Stimulated activated CD4-positive, alpha-beta T cell treated with anti-CD3 and anti-CD28 coated beads, Interleukin-15, amount 100 ng/mL, for 48 hours (primary cell): ENCODE results near the gene IL2RA.
"Not testable (repeated sequence)": the region's sequence is repeated elsewhere in the genome, so short reads cannot be mapped to it uniquely, and the experiment has no call there.

Experiments
- DNase-seq, 2 donors: peaks; one replicate each; pipeline ENCODE4 v3.0.0-alpha.2; 2020; ENCODE audit warnings: low read depth in 2 of 2

The IL2RA gene

GRCh38 chr10:6062101-6062771 lies at the start of gene IL2RA:
Gene IL2RA (minus strand): TSS chr10:6062367. CDS start chr10:6062151, 216 bp downstream.
- DNase-seq: peak; percentile 71

- DNase-seq: no peak
These were observed 48.0 kb upstream of the IL2RA start for GRCh38 chr10:6110136-6110535.

DNA sequence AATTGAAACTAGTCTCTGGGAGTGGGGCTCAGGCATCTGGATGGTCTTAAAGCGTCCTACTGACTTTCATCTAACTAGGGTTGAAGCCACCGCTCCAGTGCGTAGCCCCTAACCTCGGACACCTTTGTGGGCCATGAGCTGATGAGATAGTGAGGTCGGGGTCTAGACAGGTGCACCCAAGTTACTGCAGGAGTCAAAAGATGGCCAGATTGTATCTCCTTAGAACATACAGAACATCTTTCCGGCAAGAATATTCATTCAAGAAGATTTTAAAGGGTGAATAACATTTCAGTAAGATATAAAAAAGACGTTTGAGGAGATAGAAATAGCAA lies 47.2 kb upstream of the IL2RA start:
- no peak for DNase-seq

GRCh38 chr10:6108631-6109443 lies 46.7 kb upstream of the IL2RA start:
- no peak for DNase-seq

GRCh38 chr10:6108072-6108471 lies 45.9 kb upstream of the IL2RA start:
- DNase-seq: no peak

DNA sequence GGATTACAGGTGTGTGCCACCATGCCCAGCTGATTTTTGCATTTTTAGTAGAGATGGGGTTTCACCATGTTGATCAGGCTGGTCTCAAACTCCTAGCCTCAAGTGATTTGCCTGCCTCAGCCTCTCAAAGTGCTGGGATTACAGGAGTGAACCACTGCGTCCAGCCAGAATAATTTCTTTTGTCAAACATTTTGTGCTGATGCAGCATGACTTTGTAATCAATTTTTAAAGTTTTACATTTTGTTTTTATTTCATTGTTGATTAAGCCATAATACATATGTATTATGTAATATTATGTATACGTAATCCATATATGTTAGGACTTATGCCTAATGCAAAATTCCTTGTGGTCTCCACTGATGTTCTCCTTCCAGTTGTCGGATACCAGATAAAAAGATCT lies 45.4 kb upstream of the IL2RA start:
- DNase-seq: not testable (repeated sequence)

- DNase-seq: no peak
These were observed 41.4 kb upstream of the IL2RA start for GRCh38 chr10:6103591-6103990.

GRCh38 chr10:6102128-6102527 lies 40.0 kb upstream of the IL2RA start:
- no peak for DNase-seq

- no peak for DNase-seq
These were observed 39.0 kb upstream of the IL2RA start for GRCh38 chr10:6101181-6101580.

DNA sequence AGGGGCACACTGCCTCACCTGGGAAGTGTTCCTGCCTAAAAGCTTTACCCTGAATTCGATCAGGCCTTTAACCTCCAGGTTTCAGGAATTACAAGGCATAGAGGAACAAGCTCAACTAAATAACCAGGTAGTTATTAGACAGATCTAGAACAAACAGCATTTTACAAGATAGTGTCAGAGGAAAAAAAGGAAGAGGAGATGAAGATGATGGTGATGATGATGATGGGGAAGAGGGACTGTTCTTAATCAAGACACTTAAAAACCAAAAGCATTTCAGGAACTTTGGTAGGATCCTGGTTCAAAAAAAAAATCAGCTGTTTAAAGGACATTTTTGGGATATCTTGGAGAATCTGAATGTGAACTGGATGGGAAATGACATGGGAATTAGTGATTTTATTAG lies 38.2 kb upstream of the IL2RA start:
- DNase-seq: no peak

GRCh38 chr10:6098156-6098555 lies 36.0 kb upstream of the IL2RA start:
- no peak for DNase-seq

DNA sequence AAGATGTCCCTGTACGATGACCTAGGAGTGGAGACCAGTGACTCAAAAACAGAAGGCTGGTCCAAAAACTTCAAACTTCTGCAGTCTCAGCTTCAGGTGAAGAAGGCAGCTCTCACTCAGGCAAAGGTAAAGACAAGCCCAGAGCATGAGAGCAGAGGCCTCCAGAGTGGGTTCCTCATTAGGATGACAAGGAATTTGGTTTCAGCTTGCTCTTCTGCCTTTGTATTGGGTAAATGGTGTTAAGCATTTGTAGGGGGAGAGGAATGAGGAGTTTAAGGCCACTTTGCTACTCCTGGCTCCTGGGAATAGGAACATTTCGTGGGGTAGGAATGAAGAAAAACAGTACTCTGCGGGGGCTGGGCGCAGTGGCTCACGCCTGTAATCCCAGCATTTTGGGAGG lies 34.9 kb upstream of the IL2RA start:
- no peak for DNase-seq

GRCh38 chr10:6095810-6096570 lies 33.8 kb upstream of the IL2RA start:
- no peak for DNase-seq

DNA sequence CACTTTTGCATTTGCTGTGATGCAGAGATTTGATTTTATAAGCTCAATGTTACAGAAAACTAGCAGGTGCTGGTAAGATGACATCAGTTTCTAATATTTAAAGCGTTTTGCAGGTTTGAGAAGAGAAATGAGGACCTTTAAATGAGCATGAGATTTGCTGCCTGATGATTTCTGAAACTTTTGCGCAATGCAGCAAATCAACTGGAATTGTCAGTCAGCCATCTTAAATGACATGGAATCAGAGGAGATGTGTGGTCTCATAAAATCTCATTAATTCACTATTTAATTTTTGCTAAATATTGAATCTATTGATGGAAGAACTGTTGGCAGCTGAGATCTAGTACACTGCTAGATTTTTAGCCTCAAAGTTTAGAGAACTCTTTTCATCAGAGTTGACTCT lies 30.6 kb upstream of the IL2RA start:
- DNase-seq: no peak

- no peak for DNase-seq
These were observed 29.5 kb upstream of the IL2RA start for GRCh38 chr10:6091630-6092029.

DNA sequence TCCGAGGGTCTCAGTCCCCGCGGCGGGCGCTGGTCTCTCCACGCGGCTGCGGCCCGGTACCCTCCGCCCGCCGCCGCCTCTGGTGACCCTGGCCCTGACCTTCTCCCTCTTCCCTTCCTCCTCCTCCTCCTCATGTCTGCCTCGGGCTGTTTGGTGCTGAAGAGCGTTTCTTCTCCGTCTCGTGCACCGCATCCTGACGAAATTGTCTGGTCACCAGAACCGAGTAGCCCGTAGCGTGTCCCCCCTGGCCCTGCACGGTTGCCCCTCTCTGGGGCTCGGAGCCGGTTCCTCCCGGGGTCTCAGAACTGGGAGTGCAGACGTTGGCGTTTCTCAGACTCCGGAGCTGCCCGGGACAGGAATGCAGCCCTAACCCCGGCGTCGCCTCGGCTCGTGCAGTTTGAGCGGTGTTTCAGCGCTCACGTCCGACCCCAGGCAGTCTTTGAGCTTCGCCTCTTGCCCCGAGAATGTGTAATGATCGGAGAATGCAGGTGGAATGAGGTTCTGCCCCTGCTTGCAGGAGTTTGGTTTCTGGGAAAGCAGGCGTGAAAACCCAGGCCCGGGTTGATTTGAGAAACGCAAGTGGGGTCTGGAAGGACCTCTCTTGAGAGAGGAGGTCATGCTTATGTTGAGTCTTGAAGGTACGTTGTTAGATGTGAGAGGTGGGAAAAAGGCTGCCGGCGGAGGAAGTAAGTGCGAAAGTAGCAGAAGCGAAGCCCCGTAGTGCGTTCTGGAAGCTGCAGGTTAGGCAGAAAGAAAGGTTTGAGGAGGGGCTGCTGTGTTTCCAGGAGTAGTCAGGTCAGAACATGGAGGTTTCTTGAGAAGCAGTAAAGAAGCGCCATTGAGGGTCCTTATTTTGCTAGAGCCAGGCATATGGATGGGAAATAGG lies 27.4 kb upstream of the IL2RA start:
- DNase-seq: no peak

GRCh38 chr10:6088721-6089333 lies 26.7 kb upstream of the IL2RA start, which contains the start of gene RBM17:
Gene RBM17 (plus strand): TSS chr10:6089034. CDS start chr10:6097066, 8,032 bp downstream.
- DNase-seq: peak; percentile 96 to 97

DNA sequence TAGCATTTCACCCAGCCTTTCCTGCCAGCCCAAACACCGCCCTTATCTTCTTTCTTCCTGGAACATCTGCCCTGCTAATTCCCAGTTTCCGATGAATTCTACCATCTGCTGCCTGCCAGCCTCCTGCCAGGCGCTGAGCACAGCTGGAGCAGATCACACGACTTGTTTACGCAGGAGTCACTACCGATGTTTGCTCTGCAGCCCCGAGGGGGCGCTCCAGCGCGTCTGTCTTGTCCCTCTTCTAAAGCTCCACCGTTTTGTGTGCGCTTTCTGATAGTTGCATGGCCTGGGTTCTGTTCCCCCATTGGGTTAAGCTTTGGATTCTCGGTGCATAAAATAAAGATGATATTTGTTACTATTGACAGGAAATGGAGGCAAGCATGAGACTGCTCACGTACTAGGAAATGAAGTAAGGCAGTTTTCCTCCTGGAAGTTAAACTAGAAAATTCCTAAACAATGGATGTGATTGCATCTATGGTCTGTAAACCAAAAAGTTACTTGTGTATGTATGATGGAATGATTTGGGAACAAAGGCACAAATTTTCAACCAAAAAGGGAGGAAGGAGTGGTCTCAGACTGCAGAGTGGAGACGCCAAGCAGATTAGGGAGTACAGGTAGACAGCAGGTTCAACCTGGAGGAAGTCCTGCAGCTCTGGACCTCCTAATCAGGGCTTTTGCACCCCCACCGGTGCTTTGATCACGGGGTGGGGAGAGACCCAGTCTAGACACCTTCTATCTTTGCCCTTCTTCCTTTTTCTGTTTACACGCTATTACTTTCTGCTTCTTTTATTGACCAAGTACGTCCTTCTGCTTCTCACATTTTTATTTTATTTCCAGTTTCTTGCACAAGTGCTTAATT lies 24.4 kb upstream of the IL2RA start:
- peak; percentile 84 to 86 for DNase-seq

DNA sequence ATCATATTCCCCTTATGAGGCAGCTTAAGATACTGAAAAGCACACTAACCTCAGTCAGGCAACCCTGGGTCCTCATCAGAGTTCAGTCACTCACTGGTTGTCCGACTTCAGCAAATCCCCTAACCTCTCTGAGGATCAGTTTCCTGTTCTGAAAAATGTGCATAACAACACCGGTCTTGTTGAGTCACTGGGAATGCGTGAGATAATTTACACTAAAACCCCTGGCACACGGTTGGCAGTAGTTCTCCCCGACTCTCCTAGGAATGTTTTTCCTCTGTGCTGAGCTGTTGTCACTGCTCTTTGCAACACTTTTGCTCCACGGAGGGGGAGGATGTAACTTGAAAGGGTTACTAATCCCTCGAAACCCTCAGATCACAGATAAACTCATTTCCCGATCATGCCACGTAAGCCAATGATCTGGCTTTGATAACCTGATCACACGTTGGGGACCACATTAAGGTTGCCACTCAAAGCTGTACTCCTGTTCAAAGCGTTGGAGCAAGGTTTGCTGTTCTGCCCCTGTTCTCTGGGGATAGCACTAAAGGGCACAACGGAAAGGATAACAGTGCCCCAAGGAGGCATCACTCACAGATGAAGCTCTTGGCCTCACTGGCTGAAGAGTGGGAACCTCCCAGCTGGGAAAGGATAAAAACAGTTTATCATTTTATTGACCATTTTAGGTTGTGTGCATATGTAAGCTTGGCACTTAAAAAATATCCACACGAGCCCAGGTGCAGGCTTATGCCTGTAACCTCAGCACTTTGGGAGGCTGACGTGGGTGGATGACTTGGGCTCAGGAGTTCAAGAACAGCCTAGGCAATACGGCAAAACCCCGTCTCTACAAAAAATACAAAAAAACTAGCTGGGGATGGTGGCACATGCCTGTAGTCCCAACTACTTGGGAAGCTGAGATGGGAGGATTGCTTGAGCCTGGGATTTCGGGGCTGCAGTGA lies 21.6 kb upstream of the IL2RA start:
- DNase-seq: peak; percentile 72 to 75
